GM10266 (cell line): ENCODE data around the gene FMN1.

Source experiments
- DNase-seq: peaks from one replicate; pipeline ENCODE4 v3.0.0; 2012; ENCODE audit errors: extremely low spot score
- CTCF ChIP-seq: IDR thresholded peaks from 2 replicates; pipeline ENCODE4 v1.5.1; 2012; ENCODE audit warnings: mild to moderate bottlenecking, low read depth; ENCODE audit not compliant: control insufficient read depth, insufficient read depth; ENCODE audit errors: missing control alignments

The FMN1 gene

GRCh38 chr15:32873284-32874114 lies 321.0 kb downstream of the FMN1 start:
- no peak for DNase-seq
- no peak for TF ChIP-seq CTCF

GRCh38 chr15:32872621-32873283 lies 321.8 kb downstream of the FMN1 start:
- no peak for DNase-seq
- TF ChIP-seq CTCF, result no peak

- DNase-seq, result no peak
- no peak for TF ChIP-seq CTCF
These were observed 322.6 kb downstream of the FMN1 start for GRCh38 chr15:32871883-32872282.

- DNase-seq, result peak; percentile 13
- TF ChIP-seq CTCF, result no peak
These were observed 324.1 kb downstream of the FMN1 start for GRCh38 chr15:32870240-32871033.

GRCh38 chr15:32869776-32870175 lies 324.7 kb downstream of the FMN1 start:
- no peak for DNase-seq
- TF ChIP-seq CTCF, result no peak

GRCh38 chr15:32867313-32867626 lies 327.2 kb downstream of the FMN1 start:
- DNase-seq, result no peak
- no peak for TF ChIP-seq CTCF
